OCI-LY7 (cell line): ENCODE measurements around the gene CDC42BPG. TPM values are rescaled to one million over a fixed set of nuclear protein-coding genes. Genes with fewer than 3 reads are reported as not detected.

Experiments
- BruUV-seq: library from RNA; stranded (reverse); fragments of 400-500 nt; replicated peaks from 2 replicates; lab custom pipeline; 2021; lab: Mats Ljungman, UMichigan
- CTCF ChIA-PET: fragments of 300-600 bp; sonication (Branson Sonifier 250); formaldehyde crosslinking; loops from one replicate; lab custom pipeline; 2022; ENCODE audit warnings: antibody characterized with exemption; ENCODE audit not compliant: unreplicated experiment; lab: Charles Lee
- POLR2A ChIA-PET: fragments of 300-600 bp; sonication (Branson Sonifier 250); formaldehyde crosslinking; loops from one replicate; lab custom pipeline; 2022; ENCODE audit warnings: antibody characterized with exemption; lab: Charles Lee
- DNase-seq: peaks from one replicate; pipeline ENCODE4 v3.0.0-alpha.2; 2015; ENCODE audit warnings: low spot score
- H2AFZ ChIP-seq: fragments of 200-600 bp; sonication (generic), shearing (Covaris generic); 2 replicates; pipeline ENCODE4 v1.6.1; 2014; ENCODE audit warnings: mild to moderate bottlenecking, antibody characterized with exemption, low read length, moderate library complexity
- H3K27ac ChIP-seq: fragments of 200-600 bp; sonication (generic); 2 replicates; pipeline ENCODE4 v1.5.1; 2014; ENCODE audit warnings: mixed run types, low read depth, mild to moderate bottlenecking, moderate library complexity, low read length, inconsistent platforms; ENCODE audit not compliant: poor library complexity, severe bottlenecking
- H3K36me3 ChIP-seq: fragments of 200-600 bp; sonication (generic); 2 replicates; pipeline ENCODE4 v1.6.1; 2014; ENCODE audit warnings: mild to moderate bottlenecking, antibody characterized with exemption, low read length, moderate library complexity, mixed read lengths; ENCODE audit not compliant: insufficient read depth
- H3K4me1 ChIP-seq: fragments of 200-600 bp; sonication (generic); 2 replicates; pipeline ENCODE4 v1.5.1; 2014; ENCODE audit warnings: mild to moderate bottlenecking, low read length; ENCODE audit not compliant: insufficient read depth, poor library complexity, severe bottlenecking
- H3K4me2 ChIP-seq: fragments of 200-600 bp; sonication (generic); 2 replicates; pipeline ENCODE4 v1.6.1; 2014; ENCODE audit warnings: mild to moderate bottlenecking, low read length
- H3K4me3 ChIP-seq: fragments of 200-600 bp; sonication (generic); 2 replicates; pipeline ENCODE4 v1.5.1; 2014; ENCODE audit warnings: mild to moderate bottlenecking, low read depth, low read length; ENCODE audit not compliant: poor library complexity, severe bottlenecking
- H3K79me2 ChIP-seq: fragments of 200-600 bp; sonication (generic); 2 replicates; pipeline ENCODE4 v1.6.1; 2016; ENCODE audit warnings: low read depth, mild to moderate bottlenecking, low read length, moderate library complexity, mixed read lengths; ENCODE audit not compliant: insufficient read depth
- H3K9me2 ChIP-seq: fragments of 200-600 bp; sonication (generic); 2 replicates; pipeline ENCODE4 v1.6.1; 2016; ENCODE audit warnings: mild to moderate bottlenecking, low read length, mixed read lengths; ENCODE audit not compliant: insufficient read depth
- H3K9me3 ChIP-seq: fragments of 200-600 bp; sonication (generic); 2 replicates; pipeline ENCODE4 v1.6.1; 2014; ENCODE audit warnings: mild to moderate bottlenecking, mixed run types, low read length, mixed read lengths
- H4K20me1 ChIP-seq: fragments of 200-600 bp; sonication (generic); 2 replicates; pipeline ENCODE4 v1.6.1; 2014; ENCODE audit warnings: mild to moderate bottlenecking, antibody characterized with exemption, low read length, moderate library complexity, mixed read lengths; ENCODE audit not compliant: insufficient read depth
- EZH2phosphoT487 ChIP-seq: fragments of 200-600 bp; sonication (generic); IDR thresholded peaks from 2 replicates; pipeline ENCODE4 v1.6.1; 2018; ENCODE audit warnings: low read depth, borderline replicate concordance, mild to moderate bottlenecking, mixed run types, antibody characterized with exemption, low read length, moderate library complexity, mixed read lengths
- intact Hi-C: fragments of 100-400 bp; cut with micrococcal nuclease; formaldehyde crosslinking; loops from one replicate; pipeline ENCODE4 v1.10.0; 2022; ENCODE audit not compliant: unreplicated experiment
- total RNA-seq, 2 experiments: library from RNA; depleted of rRNA in 1 of 2; stranded (reverse); fragments of >200 nt in 1 of 2; shearing (Covaris generic) in 1 of 2; gene quantifications; 2 replicates each; pipeline ENCODE4 v1.2.3, GENCODE V29; 2014 to 2022
- TF ChIP-seq, protein P1 (sequence below): fragments of 200-600 bp; sonication (generic); conservative IDR thresholded peaks from 2 replicates; pipeline ENCODE4 v1.5.1; 2014; ENCODE audit warnings: mild to moderate bottlenecking, antibody characterized with exemption, low read length, moderate library complexity, mixed read lengths

The CDC42BPG gene
- total RNA-seq, 2 experiments from 2014 or later: 3.5 to 4.9 TPM

DNA sequence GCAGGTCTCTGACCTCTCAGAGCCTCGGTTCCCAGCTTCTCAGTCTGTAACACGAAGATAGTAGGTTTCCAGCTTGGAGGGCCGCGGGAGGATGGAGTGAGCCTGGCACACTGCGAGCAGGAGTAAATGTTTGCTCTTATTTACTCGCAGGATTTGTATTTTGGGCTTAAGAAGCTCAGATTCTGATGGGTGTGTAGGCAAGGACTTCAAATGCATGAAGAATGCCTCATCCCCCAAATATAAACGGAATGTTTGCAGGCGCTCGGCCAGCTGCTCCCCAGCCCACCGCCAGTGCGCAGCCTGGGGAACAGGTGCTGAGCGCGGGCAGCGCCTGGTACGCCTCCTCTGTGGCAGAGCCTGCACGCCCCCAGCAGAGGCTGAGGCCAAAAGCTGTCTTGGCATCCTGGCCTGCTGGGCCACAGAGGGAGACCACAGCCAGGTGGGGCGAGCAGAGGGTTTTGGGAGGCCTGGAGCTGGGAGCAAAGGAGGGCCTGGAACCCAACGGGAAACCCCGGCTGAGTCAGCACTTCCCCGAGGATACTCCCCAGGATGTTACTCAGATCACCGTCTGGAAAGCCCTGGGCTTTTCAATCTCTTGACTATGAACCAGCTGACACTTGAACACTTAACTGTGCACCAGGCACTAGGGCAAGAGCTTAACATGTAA lies 24.6 kb upstream of the CDC42BPG start:
- ChIA-PET POLR2A (interaction anchor here (0.6 to 13.0 kb wide), 6 partner anchors 9 to 193 kb away, joined by 3 to 178 read pairs (median 5); no protein-coding TSS in a partner anchor), CTCF (interaction anchor here (0.5 to 2.9 kb wide), 8 partner anchors 9 to 56 kb away, joined by 3 to 16 read pairs (median 4); partner anchors contain the start of genes EHD1 and PPP2R5B)
- Histone ChIP-seq H3K9me2 (no peaks in the 10 kb centered on the region), H3K9me3 (no peaks in the 10 kb centered on the region), H3K4me1 (peaks cover 100% of the 10 kb centered on the region), H3K4me2 (peak overlapping the region; percentile 96), H3K4me3 (peak overlapping the region; percentile 57), H3K27ac (peak overlapping the region; percentile 97), H3K36me3 (peaks cover 66% of the 10 kb centered on the region), H2AFZ (no peak overlapping the region), H4K20me1 (no peaks in the 10 kb centered on the region), H3K79me2 (peaks cover 89% of the 10 kb centered on the region)
- TF ChIP-seq, protein P1, sequence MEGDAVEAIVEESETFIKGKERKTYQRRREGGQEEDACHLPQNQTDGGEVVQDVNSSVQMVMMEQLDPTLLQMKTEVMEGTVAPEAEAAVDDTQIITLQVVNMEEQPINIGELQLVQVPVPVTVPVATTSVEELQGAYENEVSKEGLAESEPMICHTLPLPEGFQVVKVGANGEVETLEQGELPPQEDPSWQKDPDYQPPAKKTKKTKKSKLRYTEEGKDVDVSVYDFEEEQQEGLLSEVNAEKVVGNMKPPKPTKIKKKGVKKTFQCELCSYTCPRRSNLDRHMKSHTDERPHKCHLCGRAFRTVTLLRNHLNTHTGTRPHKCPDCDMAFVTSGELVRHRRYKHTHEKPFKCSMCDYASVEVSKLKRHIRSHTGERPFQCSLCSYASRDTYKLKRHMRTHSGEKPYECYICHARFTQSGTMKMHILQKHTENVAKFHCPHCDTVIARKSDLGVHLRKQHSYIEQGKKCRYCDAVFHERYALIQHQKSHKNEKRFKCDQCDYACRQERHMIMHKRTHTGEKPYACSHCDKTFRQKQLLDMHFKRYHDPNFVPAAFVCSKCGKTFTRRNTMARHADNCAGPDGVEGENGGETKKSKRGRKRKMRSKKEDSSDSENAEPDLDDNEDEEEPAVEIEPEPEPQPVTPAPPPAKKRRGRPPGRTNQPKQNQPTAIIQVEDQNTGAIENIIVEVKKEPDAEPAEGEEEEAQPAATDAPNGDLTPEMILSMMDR: 0 out of 2 replicates have a peak, but pooled peaks have one; percentile 21
- TF ChIP-seq EZH2phosphoT487: no peak
- DNase-seq: peak; percentile 77
- no TSS peak for BruUV-seq
- intact Hi-C loops: loop anchor here (1.0 kb wide), 1 partner anchor 18 kb away; no protein-coding TSS in a partner anchor

DNA sequence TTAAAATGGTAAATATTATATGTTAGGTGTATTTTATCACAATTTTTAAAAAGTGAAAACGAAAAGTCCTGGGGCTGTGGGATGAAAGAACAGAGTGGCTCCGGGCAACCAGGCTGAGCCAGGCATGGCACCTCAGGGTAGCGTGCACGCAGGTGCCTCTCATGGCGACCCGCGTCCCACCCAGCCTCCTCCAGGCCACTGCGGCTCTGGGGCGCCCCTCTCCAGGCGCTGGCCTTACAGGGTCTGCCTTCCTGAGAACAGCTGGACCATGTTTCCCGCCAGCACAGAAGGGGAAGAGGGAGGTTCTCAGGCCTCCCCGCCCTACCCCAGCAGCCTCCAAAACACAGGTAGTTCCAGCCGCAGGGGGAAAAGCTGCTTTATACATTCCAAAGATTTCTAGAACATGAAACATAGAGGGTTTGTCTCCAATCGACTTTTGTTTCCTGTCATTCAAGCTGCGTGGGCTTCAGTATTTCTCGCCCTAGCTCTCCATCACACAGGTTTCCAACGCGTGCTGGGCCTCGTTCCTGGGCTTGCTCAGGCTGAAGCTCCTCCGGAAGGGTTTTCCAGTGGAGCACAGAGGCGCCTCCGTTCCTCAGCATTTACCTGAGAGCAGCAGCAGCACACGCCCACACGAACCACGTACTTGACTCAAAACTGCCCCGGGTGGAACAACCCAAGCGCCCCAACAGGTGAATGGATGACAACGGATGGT lies 23.5 kb upstream of the CDC42BPG start:
- H3K4me3 ChIP-seq: peak overlapping the region; percentile 57
- peak overlapping the region; percentile 97 for H3K27ac ChIP-seq
- no peaks in the 10 kb centered on the region for H3K9me3 ChIP-seq
- H3K4me1 ChIP-seq: peaks cover 100% of the 10 kb centered on the region
- no peaks in the 10 kb centered on the region for H3K9me2 ChIP-seq
- POLR2A ChIA-PET: interaction anchor here (2.0 to 13.0 kb wide), 3 partner anchors 8 to 17 kb away, joined by 4 to 178 read pairs (median 25); no protein-coding TSS in a partner anchor
- TF ChIP-seq, protein P1: 0 out of 2 replicates have a peak, but pooled peaks have one; percentile 20
- TF ChIP-seq EZH2phosphoT487: no peak
- H2AFZ ChIP-seq: no peak overlapping the region
- H3K4me2 ChIP-seq: peak overlapping the region; percentile 96
- DNase-seq: no peak
- H3K79me2 ChIP-seq: peaks cover 94% of the 10 kb centered on the region
- CTCF ChIA-PET: interaction anchor here (2.9 kb wide), 1 partner anchor 20 kb away, joined by 16 read pairs; no protein-coding TSS in a partner anchor
- no TSS peak for BruUV-seq
- H4K20me1 ChIP-seq: no peaks in the 10 kb centered on the region
- intact Hi-C loops: no loop called here
- peaks cover 59% of the 10 kb centered on the region for H3K36me3 ChIP-seq
